ENCODE data around the gene CAMKK2.
"Not testable (repeated sequence)": the region's sequence is repeated elsewhere in the genome, so short reads cannot be mapped to it uniquely, and the experiment has no call there.

CAMKK2 gene

GRCh38 chr12:121245031-121245430 lies 51.5 kb downstream of the CAMKK2 start:
- DNase-seq, result no peak

GRCh38 chr12:121241156-121241970 lies 55.1 kb downstream of the CAMKK2 start:
- no peak for DNase-seq

- DNase-seq, result peak; percentile 82
Observed at GRCh38 chr12:121240484-121241101, 55.9 kb downstream of the CAMKK2 start.

GRCh38 chr12:121240062-121240420 lies 56.5 kb downstream of the CAMKK2 start:
- no peak for DNase-seq

DNA sequence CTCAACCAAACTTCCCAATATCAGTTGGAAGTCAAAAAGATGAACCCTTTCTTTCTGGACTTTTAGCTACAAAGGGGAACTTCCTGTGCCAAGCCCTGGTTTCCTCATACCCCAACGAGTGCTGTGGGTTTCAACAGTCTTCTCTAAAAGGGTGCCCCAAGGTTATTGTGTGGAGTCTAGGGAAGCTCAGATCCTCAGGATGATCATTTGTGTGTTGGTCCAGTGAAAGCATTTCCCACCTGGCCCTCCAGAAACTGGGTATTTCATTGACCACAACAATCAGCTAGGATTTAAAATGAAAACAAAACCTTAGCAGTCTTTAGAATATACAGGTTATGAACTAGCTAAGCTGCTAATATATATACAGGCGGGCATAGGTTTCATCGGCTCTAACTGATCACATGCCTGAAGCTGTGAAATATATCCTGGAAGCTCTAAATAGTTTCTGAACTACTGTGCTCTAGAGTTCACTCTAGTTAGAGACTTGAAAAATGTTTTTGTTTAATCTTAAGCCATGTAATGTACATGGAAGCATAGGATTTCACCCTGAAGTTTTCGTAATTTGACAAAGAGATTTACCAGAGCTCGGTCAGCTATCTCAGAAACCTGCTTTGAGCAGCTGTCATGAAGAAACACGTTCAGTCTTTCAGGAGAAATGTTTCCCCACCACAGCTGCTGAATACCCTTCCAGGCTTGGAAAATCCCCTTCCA lies 57.0 kb downstream of the CAMKK2 start:
- DNase-seq, result no peak

GRCh38 chr12:121238604-121239350 lies 57.7 kb downstream of the CAMKK2 start:
- no peak for DNase-seq

DNA sequence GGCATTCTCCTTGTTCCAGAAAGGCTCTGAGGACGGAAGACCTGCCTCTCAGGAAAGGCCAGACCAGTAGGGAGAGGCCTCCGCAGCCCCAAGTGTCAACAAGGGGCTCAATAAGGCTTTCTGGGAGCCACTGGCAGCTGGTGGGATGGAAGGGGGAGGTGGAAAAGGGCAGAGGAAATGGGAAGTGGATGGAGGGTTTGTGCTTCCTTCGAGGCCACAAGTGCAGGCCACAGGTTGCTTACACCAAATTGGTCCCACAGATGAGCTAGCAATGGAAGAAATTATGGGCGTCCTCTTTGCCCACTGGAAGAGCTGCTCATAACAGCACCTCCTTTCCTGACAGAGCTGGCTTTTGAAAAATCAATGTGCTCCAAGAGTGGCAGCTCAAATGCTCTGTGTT lies 58.4 kb downstream of the CAMKK2 start:
- no peak for DNase-seq

DNA sequence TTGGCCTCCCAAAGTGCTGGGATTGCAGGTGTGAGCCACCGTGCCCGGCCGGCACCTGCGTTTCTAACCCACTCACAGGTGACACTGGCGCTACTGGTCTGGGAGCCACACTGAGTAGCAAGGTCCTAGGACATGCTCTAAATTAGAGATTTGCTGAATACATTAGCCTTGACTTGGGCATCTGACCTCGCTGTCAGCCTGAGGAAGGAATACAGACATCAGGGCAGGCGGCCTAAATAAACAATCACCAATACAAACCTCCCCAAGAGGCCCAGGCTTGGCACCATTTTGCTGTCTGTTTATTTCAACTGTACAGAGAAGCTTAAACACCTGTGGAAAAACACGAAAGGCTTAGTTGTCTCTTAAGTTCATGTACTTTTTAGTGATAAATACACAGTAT lies 59.1 kb downstream of the CAMKK2 start:
- DNase-seq, result no peak

DNA sequence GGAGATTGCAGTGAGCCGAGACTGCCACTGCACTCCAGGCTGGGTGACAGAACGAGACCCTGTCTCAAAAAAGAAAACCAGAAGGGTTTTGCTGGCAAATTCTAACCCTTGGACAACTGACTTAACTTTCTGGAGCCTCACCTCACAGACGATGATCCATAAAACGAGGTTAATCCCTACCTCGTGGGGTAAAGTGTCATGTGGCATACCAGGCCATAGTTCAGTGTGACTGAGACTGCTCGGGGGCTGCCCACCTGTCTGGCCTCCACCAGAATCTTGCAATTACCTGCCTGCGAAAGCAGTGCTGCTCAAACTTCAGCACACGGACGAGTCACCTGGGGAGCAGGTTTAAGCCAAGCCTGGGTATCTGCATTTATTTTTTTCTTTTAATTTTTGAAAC lies 59.7 kb downstream of the CAMKK2 start:
- DNase-seq, result no peak

- no peak for DNase-seq
Observed at GRCh38 chr12:121233628-121234020, 62.9 kb downstream of the CAMKK2 start.

GRCh38 chr12:121232977-121233627 lies 63.4 kb downstream of the CAMKK2 start:
- no peak for DNase-seq

DNA sequence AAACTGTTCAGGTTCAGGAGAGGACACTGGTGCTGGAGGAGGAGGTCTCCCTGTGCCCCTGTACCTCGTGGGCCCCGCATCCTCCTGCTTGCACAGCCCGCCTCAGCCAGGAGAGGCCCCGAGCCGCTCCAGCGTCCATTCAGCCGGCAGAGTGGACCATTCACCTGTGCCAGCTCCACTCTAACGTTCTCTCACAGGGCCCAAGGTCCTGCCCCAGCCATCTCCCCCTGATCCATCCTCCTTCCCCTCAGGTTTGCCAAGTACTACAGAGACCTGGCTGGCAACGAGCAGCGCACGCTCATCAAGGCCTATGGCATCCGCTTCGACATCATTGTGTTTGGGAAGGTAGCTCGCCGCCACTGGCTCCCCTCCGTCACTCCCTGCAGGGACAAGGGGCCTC lies 64.3 kb downstream of the CAMKK2 start:
- no peak for DNase-seq

DNA sequence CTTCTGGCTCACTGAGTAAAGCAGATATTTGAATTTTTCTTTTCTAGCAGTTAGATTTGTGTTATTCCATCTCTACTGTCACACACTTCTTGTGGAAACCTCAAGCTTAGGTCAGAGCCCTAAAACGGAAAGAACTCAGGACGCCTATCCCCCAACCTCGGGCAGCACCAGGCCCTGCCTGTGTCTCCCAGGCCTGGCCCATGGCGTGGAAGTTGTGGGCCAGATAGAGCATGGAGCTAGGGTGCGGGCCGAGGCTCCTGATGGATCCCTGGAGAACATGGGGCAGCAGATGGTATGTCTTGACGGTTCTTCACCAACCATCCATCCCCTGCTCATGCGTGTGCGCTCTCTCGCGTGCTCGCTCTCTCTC lies 66.0 kb downstream of the CAMKK2 start:
- no peak for DNase-seq

GRCh38 chr12:121229826-121230537 lies 66.5 kb downstream of the CAMKK2 start:
- DNase-seq, result peak; percentile 79

- no peak for DNase-seq
Observed at GRCh38 chr12:121228919-121229665, 67.4 kb downstream of the CAMKK2 start.

DNA sequence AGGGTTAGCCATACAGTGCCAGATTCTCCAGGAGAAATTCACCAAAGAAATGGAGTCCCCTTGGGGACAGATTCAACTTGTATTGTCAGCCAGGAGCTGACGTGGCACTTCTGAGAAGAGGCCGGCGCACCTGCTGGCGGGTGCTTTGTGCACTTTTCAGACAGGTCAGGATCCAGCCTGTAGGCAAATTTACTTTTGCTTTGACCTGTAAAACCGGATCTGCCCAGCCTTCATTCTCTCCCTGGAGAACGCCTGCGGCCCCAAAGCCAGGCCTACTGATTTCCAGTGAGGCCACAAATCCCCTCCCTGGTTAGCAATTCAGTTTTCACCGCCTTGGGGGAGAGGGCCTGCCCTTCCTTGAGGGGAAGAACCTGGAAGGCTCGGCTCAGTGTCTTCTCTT lies 69.2 kb downstream of the CAMKK2 start:
- DNase-seq, result no peak

DNA sequence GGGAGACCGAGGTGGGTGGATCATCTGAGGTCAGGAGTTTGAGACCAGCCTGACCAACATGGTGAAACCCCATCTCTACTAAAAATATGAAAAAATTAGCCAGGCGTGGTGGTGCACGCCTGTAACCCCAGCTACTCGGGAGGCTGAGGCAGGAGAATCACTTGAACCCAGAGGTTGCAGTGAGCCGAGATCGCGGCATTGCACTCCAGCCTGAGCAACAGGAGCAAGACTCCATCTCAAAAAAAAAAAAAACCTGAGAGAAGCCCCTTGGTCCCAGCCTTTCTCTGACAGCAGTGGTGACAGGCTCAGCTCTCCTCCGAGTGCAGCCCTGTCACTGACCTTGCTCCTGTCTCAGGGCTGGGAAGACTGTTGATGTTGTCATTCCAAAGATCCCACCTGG lies 69.6 kb downstream of the CAMKK2 start:
- not testable (repeated sequence) for DNase-seq

DNA sequence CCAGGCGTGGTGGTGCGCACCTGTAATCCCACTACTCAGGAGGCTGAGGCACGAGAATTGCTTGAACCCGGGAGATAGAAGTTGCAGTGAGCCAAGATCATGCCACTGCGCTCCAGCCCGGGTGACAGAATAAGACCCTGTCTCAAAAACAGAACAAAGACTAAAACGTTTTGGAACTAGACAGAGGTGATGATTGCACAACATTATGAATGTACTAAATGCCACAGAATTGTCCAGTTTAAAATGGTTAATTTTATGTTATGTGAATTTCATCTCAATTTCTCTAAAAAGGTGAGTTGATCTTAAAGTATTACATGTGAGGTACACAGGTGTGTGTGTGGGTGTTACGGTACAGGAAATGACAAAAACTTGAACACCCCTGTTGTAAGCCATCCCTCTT lies 70.1 kb downstream of the CAMKK2 start:
- DNase-seq, result no peak

- peak; percentile 36 for DNase-seq
Observed at GRCh38 chr12:121224591-121224990, 71.9 kb downstream of the CAMKK2 start.

DNA sequence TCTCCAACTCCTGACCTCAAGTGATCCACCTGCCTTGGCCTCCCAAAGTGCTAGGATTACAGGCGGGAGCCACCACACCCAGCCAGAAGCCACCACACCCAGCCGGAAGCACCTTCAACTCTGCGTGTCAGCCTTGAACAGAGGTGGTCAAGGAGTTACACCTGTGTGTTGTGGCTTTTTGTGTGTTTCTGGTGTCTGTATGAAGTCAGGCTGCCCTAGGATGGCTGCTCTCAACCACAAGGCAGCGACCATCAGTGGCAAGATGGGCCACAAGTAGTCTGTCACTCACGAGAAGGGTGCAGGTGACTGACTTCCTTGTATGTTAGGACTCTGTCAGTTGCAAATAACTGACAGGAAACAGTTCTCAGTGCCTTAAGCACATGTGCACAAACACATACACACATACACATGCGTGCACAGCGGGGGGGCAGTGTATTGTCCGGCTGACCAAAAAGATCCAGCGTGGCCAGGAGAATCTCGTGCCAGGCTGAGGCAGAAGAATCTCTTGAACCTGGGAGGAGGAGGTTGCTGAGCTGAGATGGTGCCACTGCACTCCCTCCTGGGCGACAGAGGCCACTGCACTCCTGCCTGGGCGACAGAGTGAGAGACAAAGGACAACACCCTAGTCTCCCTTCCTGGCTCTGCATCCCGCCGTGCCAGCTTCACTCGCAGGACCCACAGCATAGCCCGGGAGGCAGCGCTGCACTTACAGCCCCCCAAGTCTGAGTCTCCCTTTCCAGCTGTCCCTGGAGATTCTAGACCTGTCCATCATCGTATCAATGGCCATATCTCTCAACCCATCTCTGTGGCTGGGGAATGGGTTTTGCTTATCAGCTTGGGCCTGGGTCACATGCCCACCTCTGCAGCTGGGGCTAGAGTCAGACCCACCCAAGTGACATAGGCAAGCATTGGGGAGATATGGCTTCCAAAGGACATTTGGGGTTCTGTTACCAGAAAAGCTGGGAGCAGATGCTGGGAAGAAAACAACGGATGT lies 72.9 kb downstream of the CAMKK2 start:
- DNase-seq, result peak; percentile 57
